ENCODE results near the gene ITM2C.

Gene ITM2C

DNA sequence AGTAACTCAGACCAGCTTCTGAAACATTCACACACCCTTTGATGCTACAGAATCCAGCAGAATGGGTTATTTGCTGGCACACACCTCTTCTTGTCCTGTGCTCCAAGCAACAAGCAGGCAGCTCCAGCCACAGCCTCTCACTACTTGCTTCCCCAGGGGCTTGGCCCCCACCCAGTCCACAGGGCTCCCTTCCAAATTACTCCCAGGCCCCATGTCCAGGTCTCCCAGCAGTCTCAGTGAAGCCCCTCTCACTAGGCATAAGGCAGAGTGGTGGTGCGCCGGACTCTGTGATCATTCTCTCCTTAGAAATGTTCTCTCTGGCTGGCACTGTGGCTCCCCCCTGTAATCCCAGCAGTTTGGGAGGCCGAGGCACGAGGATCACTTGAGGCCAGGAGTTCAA lies 25.9 kb downstream of the ITM2C start:
- H2BK5ac ChIP-seq (ENCODE audit: low read depth, low read length, poor library complexity) = no peak overlapping the region
- no peak overlapping the region for H2AK5ac ChIP-seq (ENCODE audit: low read length)
- peaks cover 1% of the 10 kb centered on the region for H3K79me1 ChIP-seq (ENCODE audit: low read length)
- H3K14ac ChIP-seq (ENCODE audit: low read length) = no peak overlapping the region
- no peaks in the 10 kb centered on the region for H3K36me3 ChIP-seq (ENCODE audit: control insufficient read depth in 1 of 2, insufficient read depth in 2 of 2, low read length in 2 of 2)
- no peaks in the 10 kb centered on the region for H3K79me2 ChIP-seq (ENCODE audit: control insufficient read depth, insufficient read depth, low read length, poor library complexity)
- H4K91ac ChIP-seq (ENCODE audit: low read depth, low read length) = no peak overlapping the region
- H4K8ac ChIP-seq (ENCODE audit: low read depth, low read length) = no peak overlapping the region
- no peaks in the 10 kb centered on the region for H3K27me3 ChIP-seq (ENCODE audit: insufficient read depth, low read length)
- peaks cover 1 to 3% of the 10 kb centered on the region in 2 experiments for H3K4me1 ChIP-seq (ENCODE audit: control insufficient read depth in 1 of 2, insufficient read depth in 2 of 2, low read length in 2 of 2)
- H3K18ac ChIP-seq (ENCODE audit: low read length) = no peak overlapping the region
- peaks cover 4% of the 10 kb centered on the region for H3K9me3 ChIP-seq (ENCODE audit: insufficient read depth, low read depth, low read length)
- H2AFZ ChIP-seq (ENCODE audit: insufficient read depth, low read length, poor library complexity) = no peak overlapping the region
- H3K23ac ChIP-seq (ENCODE audit: low read length) = no peak overlapping the region
- H3K27ac ChIP-seq (ENCODE audit: low read depth, low read length) = no peak overlapping the region
- H3K4ac ChIP-seq (ENCODE audit: low read depth, low read length) = no peak overlapping the region
- H3K9ac ChIP-seq (ENCODE audit: low read length) = no peak overlapping the region
- no CpG with 5 or more reads among the region's 4 CpGs for WGBS (ENCODE audit: extremely low coverage, insufficient coverage, insufficient read length)
- no peak overlapping the region for H4K12ac ChIP-seq (ENCODE audit: low read depth, low read length)
- H2BK120ac ChIP-seq (ENCODE audit: insufficient read depth, low read length, poor library complexity) = no peak overlapping the region
- H3K4me3 ChIP-seq (ENCODE audit: low read depth, low read length) = no peak overlapping the region
- no peak for DNase-seq
- H2BK12ac ChIP-seq (ENCODE audit: low read length) = no peak overlapping the region
- no peak overlapping the region for H3K4me2 ChIP-seq (ENCODE audit: low read length)

DNA sequence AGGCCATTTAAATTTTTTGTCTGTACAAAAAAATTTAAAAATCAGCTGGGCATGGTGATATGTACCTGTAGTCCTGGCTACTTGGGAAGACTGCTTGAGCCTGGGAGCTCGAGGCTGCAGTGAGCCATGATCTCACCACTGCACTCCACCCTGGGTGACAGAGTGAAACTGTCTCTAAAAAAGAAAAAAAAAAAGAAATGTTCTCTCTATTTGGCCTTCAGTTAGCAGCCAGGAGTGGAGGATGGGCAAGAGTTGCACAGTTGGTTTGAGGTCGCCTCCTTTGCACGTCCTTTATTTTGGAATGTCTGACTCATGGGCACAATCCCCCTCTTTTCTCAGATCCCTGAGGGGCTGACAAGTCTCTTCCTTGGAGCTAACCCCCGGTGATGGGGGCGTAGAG lies 26.3 kb downstream of the ITM2C start:
- no peak overlapping the region for H2BK12ac ChIP-seq (ENCODE audit: low read length)
- no peaks in the 10 kb centered on the region for H3K79me2 ChIP-seq (ENCODE audit: control insufficient read depth, insufficient read depth, low read length, poor library complexity)
- H2BK5ac ChIP-seq (ENCODE audit: low read depth, low read length, poor library complexity) = no peak overlapping the region
- no peak overlapping the region for H3K4me2 ChIP-seq (ENCODE audit: low read length)
- WGBS (ENCODE audit: extremely low coverage, insufficient coverage, insufficient read length) = no CpG with 5 or more reads among the region's 5 CpGs
- H4K91ac ChIP-seq (ENCODE audit: low read depth, low read length) = no peak overlapping the region
- H3K4me3 ChIP-seq (ENCODE audit: low read depth, low read length) = no peak overlapping the region
- H3K18ac ChIP-seq (ENCODE audit: low read length) = no peak overlapping the region
- H4K8ac ChIP-seq (ENCODE audit: low read depth, low read length) = no peak overlapping the region
- H2AFZ ChIP-seq (ENCODE audit: insufficient read depth, low read length, poor library complexity) = no peak overlapping the region
- H3K4ac ChIP-seq (ENCODE audit: low read depth, low read length) = no peak overlapping the region
- no peaks in the 10 kb centered on the region for H3K27me3 ChIP-seq (ENCODE audit: insufficient read depth, low read length)
- no peak for DNase-seq
- H2AK5ac ChIP-seq (ENCODE audit: low read length) = no peak overlapping the region
- peaks cover 4% of the 10 kb centered on the region for H3K9me3 ChIP-seq (ENCODE audit: insufficient read depth, low read depth, low read length)
- no peak overlapping the region for H3K23ac ChIP-seq (ENCODE audit: low read length)
- H3K9ac ChIP-seq (ENCODE audit: low read length) = no peak overlapping the region
- no peak overlapping the region for H4K12ac ChIP-seq (ENCODE audit: low read depth, low read length)
- H3K4me1 ChIP-seq (ENCODE audit: control insufficient read depth in 1 of 2, insufficient read depth in 2 of 2, low read length in 2 of 2) = peaks cover 0 to 1% of the 10 kb centered on the region in 2 experiments
- H3K27ac ChIP-seq (ENCODE audit: low read depth, low read length) = no peak overlapping the region
- H3K79me1 ChIP-seq (ENCODE audit: low read length) = peaks cover 1% of the 10 kb centered on the region
- H3K36me3 ChIP-seq (ENCODE audit: control insufficient read depth in 1 of 2, insufficient read depth in 2 of 2, low read length in 2 of 2) = no peaks in the 10 kb centered on the region
- no peak overlapping the region for H2BK120ac ChIP-seq (ENCODE audit: insufficient read depth, low read length, poor library complexity)
- H3K14ac ChIP-seq (ENCODE audit: low read length) = no peak overlapping the region

DNA sequence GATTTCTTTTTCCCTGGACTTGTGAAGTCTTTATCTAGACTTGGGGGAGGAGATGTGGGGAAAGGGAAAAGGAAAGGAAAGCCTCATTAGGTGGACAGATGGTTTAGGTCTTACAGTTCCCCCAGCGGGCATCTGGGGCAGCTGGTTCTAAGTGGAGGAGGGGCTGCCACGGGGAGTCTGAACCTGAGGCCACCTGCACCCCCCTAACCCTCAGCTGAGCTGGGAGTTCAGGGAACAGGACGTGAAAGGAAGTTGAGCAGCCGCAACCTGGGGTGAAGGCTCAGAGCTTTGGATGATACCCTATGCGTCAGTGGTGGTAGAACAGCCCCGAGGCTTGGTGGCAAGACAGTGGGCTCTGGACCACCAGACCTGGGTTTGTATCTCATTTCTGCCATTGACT lies 26.8 kb downstream of the ITM2C start:
- no peak overlapping the region for H2BK120ac ChIP-seq (ENCODE audit: insufficient read depth, low read length, poor library complexity)
- H3K27ac ChIP-seq (ENCODE audit: low read depth, low read length) = no peak overlapping the region
- no peaks in the 10 kb centered on the region for H3K79me2 ChIP-seq (ENCODE audit: control insufficient read depth, insufficient read depth, low read length, poor library complexity)
- H2BK5ac ChIP-seq (ENCODE audit: low read depth, low read length, poor library complexity) = no peak overlapping the region
- H2BK12ac ChIP-seq (ENCODE audit: low read length) = no peak overlapping the region
- DNase-seq = no peak
- no peak overlapping the region for H4K91ac ChIP-seq (ENCODE audit: low read depth, low read length)
- H3K9ac ChIP-seq (ENCODE audit: low read length) = no peak overlapping the region
- H3K4me2 ChIP-seq (ENCODE audit: low read length) = no peak overlapping the region
- H3K4me1 ChIP-seq (ENCODE audit: control insufficient read depth in 1 of 2, insufficient read depth in 2 of 2, low read length in 2 of 2) = no peaks in the 10 kb centered on the region
- H2AK5ac ChIP-seq (ENCODE audit: low read length) = no peak overlapping the region
- H3K14ac ChIP-seq (ENCODE audit: low read length) = no peak overlapping the region
- no peak overlapping the region for H3K23ac ChIP-seq (ENCODE audit: low read length)
- H2AFZ ChIP-seq (ENCODE audit: insufficient read depth, low read length, poor library complexity) = no peak overlapping the region
- H3K9me3 ChIP-seq (ENCODE audit: insufficient read depth, low read depth, low read length) = peaks cover 5% of the 10 kb centered on the region
- H3K79me1 ChIP-seq (ENCODE audit: low read length) = peaks cover 1% of the 10 kb centered on the region
- no peak overlapping the region for H3K4ac ChIP-seq (ENCODE audit: low read depth, low read length)
- no peak overlapping the region for H4K8ac ChIP-seq (ENCODE audit: low read depth, low read length)
- no peak overlapping the region for H4K12ac ChIP-seq (ENCODE audit: low read depth, low read length)
- no peaks in the 10 kb centered on the region for H3K36me3 ChIP-seq (ENCODE audit: control insufficient read depth in 1 of 2, insufficient read depth in 2 of 2, low read length in 2 of 2)
- H3K18ac ChIP-seq (ENCODE audit: low read length) = no peak overlapping the region
- H3K27me3 ChIP-seq (ENCODE audit: insufficient read depth, low read length) = no peaks in the 10 kb centered on the region
- no peak overlapping the region for H3K4me3 ChIP-seq (ENCODE audit: low read depth, low read length)
- WGBS (ENCODE audit: extremely low coverage, insufficient coverage, insufficient read length) = no CpG with 5 or more reads among the region's 6 CpGs

DNA sequence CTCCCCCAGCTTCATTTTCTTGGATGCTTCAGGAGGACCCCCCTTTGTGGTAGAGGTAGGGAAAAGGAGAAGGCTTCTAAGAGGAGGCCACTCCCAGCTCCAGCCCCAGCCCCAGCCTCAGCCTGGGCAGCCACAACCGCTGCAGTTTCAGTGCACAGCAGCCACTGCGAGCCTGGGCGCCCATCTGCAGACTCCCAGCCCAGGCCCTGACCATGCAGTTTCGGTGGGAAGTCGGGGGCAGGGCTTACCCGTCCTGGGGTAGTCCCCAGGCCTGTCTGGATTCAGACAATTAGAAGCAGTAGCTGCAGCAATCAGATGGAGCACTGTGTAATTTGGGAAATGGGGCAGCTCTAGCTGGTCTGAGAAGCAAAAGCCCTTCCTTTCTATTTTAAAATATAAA lies 28.6 kb downstream of the ITM2C start:
- no peaks in the 10 kb centered on the region for H3K79me1 ChIP-seq (ENCODE audit: low read length)
- H3K18ac ChIP-seq (ENCODE audit: low read length) = no peak overlapping the region
- H2BK5ac ChIP-seq (ENCODE audit: low read depth, low read length, poor library complexity) = no peak overlapping the region
- no peak overlapping the region for H3K4me3 ChIP-seq (ENCODE audit: low read depth, low read length)
- no peak overlapping the region for H3K4ac ChIP-seq (ENCODE audit: low read depth, low read length)
- no peaks in the 10 kb centered on the region for H3K36me3 ChIP-seq (ENCODE audit: control insufficient read depth in 1 of 2, insufficient read depth in 2 of 2, low read length in 2 of 2)
- no peaks in the 10 kb centered on the region for H3K4me1 ChIP-seq (ENCODE audit: control insufficient read depth in 1 of 2, insufficient read depth in 2 of 2, low read length in 2 of 2)
- H3K27me3 ChIP-seq (ENCODE audit: insufficient read depth, low read length) = no peaks in the 10 kb centered on the region
- no peak overlapping the region for H4K91ac ChIP-seq (ENCODE audit: low read depth, low read length)
- H4K12ac ChIP-seq (ENCODE audit: low read depth, low read length) = no peak overlapping the region
- H2BK12ac ChIP-seq (ENCODE audit: low read length) = no peak overlapping the region
- no peak for DNase-seq
- H3K9me3 ChIP-seq (ENCODE audit: insufficient read depth, low read depth, low read length) = peaks cover 6% of the 10 kb centered on the region
- no peak overlapping the region for H2AFZ ChIP-seq (ENCODE audit: insufficient read depth, low read length, poor library complexity)
- no peak overlapping the region for H3K14ac ChIP-seq (ENCODE audit: low read length)
- H2AK5ac ChIP-seq (ENCODE audit: low read length) = no peak overlapping the region
- no peak overlapping the region for H3K23ac ChIP-seq (ENCODE audit: low read length)
- H4K8ac ChIP-seq (ENCODE audit: low read depth, low read length) = no peak overlapping the region
- no peak overlapping the region for H2BK120ac ChIP-seq (ENCODE audit: insufficient read depth, low read length, poor library complexity)
- WGBS (ENCODE audit: extremely low coverage, insufficient coverage, insufficient read length) = no CpG with 5 or more reads among the region's 6 CpGs
- H3K79me2 ChIP-seq (ENCODE audit: control insufficient read depth, insufficient read depth, low read length, poor library complexity) = no peaks in the 10 kb centered on the region
- no peak overlapping the region for H3K4me2 ChIP-seq (ENCODE audit: low read length)
- no peak overlapping the region for H3K27ac ChIP-seq (ENCODE audit: low read depth, low read length)
- H3K9ac ChIP-seq (ENCODE audit: low read length) = no peak overlapping the region

Data from trophoblast cell (in vitro differentiated cells and primary cell).